ENCODE measurements around the gene PDX1. TPM values are rescaled to one million over a fixed set of nuclear protein-coding genes. Genes with fewer than 3 reads are reported as not detected.

The PDX1 gene
- total and polyA plus RNA-seq, 12 donors = not detected

DNA sequence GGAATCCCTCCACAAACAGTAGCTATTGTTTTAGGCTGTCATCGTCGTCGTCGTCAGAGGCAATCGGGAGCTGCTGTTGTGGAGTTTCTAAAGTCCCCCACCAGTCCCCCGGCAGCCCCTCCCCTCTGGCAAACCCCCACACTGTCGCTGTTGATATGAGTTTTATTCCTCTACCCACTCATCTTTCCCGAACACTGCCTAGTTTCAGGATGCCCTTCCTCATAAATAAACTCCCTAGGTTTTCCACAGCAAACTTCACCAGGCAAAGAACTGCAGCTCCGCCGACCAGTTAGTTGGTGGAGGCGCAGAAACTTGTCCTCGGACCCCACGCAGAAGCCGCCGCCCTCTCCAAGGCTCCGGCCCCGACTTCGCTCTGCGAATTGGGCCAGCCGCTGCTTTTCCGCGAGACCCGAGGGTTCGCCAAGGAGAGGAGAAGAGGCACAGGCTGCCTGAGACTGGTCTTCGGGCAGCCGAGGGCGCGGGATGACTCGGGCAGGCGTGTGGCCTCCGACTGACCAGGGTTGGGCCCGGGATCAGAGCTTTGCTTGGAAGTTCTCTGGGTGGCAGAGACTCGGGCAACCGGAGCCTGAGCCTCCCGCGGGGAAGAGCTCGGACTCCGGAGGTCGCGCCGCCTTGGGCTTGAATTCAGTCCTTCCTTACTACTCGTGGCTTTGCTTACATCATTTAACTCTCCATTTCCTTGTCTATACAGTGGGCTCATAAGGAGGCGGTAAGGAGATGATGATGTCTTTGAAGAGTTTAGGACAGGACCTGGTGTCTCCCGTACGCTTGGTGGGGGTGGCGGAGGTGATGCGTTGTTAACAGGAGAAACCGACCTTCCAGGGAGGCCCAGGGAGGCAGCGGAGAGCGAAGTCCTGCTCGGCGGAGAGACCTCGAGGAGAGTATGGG lies 7.9 kb downstream of the PDX1 start:
- 3 to 4% methylated on average over 53 of the region's 53 CpGs for WGBS, 2 donors
- Histone ChIP-seq H3K4me1 (peaks cover 0 to 12% (median 0%) of the 10 kb centered on the region in 9 donors), H3K27ac (no peak overlapping the region), H3K36me3 (no peaks in the 10 kb centered on the region), H3K27me3 (peaks cover 39 to 100% (median 99%) of the 10 kb centered on the region in 7 donors), H3K4me3 (no peak overlapping the region), H3K9me3 (no peaks in the 10 kb centered on the region)
- DNase-seq = no peak
- ATAC-seq = no peak
- TF ChIP-seq, protein P1, sequence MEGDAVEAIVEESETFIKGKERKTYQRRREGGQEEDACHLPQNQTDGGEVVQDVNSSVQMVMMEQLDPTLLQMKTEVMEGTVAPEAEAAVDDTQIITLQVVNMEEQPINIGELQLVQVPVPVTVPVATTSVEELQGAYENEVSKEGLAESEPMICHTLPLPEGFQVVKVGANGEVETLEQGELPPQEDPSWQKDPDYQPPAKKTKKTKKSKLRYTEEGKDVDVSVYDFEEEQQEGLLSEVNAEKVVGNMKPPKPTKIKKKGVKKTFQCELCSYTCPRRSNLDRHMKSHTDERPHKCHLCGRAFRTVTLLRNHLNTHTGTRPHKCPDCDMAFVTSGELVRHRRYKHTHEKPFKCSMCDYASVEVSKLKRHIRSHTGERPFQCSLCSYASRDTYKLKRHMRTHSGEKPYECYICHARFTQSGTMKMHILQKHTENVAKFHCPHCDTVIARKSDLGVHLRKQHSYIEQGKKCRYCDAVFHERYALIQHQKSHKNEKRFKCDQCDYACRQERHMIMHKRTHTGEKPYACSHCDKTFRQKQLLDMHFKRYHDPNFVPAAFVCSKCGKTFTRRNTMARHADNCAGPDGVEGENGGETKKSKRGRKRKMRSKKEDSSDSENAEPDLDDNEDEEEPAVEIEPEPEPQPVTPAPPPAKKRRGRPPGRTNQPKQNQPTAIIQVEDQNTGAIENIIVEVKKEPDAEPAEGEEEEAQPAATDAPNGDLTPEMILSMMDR (IDR thresholded peaks at IDR 0.05) = no peak
- intact Hi-C loops (cut with DNase I) = no loop called here

DNA sequence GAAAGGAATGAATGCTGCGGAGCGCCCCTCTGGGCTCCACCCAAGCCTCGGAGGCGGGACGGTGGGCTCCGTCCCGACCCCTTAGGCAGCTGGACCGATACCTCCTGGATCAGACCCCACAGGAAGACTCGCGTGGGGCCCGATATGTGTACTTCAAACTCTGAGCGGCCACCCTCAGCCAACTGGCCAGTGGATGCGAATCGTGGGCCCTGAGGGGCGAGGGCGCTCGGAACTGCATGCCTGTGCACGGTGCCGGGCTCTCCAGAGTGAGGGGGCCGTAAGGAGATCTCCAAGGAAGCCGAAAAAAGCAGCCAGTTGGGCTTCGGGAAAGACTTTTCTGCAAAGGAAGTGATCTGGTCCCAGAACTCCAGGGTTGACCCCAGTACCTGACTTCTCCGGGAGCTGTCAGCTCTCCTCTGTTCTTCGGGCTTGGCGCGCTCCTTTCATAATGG lies 8.6 kb downstream of the PDX1 start:
- no peaks in the 10 kb centered on the region for H3K36me3 ChIP-seq

DNA sequence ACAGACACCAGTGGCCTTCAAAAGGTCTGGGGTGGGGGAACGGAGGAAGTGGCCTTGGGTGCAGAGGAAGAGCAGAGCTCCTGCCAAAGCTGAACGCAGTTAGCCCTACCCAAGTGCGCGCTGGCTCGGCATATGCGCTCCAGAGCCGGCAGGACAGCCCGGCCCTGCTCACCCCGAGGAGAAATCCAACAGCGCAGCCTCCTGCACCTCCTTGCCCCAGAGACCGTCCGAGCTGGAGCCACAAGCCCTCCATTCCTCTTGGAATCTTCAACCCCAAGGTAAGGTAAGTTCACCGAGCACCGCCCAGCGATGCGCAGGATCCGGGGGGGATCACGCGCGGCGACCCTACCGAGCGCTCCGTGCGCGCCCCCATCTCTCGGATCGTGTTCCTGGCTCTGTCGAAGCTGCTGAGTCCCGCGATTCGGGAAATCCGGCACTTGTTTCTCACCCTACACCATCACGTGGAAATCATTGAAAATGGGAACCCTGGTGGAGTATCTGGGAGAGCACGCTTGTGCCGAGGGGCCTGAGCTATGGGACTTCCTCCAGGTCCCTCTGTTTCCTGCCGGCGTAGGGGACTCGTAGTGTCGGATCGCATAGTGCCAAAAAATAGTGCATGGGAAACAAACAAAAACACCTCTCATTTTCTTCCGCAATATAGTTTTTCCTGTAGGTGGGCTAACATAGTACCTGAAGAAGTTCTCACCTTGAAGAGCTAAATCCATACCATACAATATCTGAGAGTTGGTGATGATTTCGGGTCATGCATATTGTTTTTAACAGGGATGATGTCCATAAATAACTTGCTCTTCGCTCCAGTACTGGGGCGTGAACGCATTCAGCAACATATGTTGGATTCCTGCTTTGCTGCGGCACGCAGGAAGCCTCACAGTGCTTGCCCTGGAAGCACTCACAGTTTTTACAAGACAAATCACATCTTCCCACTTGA lies 9.3 kb downstream of the PDX1 start:
- Histone ChIP-seq H3K27me3 (peaks cover 39 to 100% (median 97%) of the 10 kb centered on the region in 7 donors), H3K4me3 (no peak overlapping the region), H3K27ac (no peak overlapping the region), H3K36me3 (no peaks in the 10 kb centered on the region), H3K4me1 (peaks cover 0 to 12% (median 0%) of the 10 kb centered on the region in 9 donors), H3K9me3 (no peaks in the 10 kb centered on the region)
- ATAC-seq (no peak), DNase-seq (no peak)
- TF ChIP-seq, protein P1 (IDR thresholded peaks at IDR 0.05) = no peak
- intact Hi-C loops (cut with DNase I) = no loop called here
- 2 to 4% methylated on average over 48 of the region's 48 CpGs for WGBS, 2 donors

More for the DNA sequence above, 8.6 kb downstream of the PDX1 start:
- intact Hi-C loops (cut with DNase I) = no loop called here
- H3K4me3 ChIP-seq = no peak overlapping the region
- DNase-seq (no peak), ATAC-seq (no peak)
- H3K4me1 ChIP-seq = peaks cover 0 to 12% (median 0%) of the 10 kb centered on the region in 9 donors
- WGBS, 2 donors = 1 to 5% methylated on average over 26 of the region's 26 CpGs
- H3K27ac ChIP-seq = no peak overlapping the region
- no peaks in the 10 kb centered on the region for H3K9me3 ChIP-seq
- peaks cover 39 to 100% (median 97%) of the 10 kb centered on the region in 7 donors for H3K27me3 ChIP-seq
- TF ChIP-seq, protein P1 (IDR thresholded peaks at IDR 0.05) = no peak

DNA sequence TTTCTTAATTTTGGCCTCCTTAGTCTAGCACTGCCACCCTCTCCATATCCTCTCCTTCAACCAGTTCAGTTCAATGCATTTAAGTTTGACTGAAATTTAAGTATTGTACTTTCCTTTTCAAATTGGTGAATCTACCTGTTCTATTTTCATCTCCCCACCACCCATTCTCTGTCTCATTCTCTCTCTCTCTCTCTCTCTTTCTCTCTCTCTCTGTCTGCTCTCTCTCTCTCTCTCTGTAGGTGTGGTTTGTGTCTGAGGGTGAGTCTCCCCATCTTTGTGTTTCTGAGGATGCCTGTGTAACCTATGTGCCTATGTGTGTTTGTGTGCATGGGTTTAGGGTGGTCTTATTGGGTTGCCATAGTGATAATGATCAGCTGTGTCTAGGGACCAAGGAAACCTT lies 10.1 kb downstream of the PDX1 start:
- intact Hi-C loops (cut with DNase I) = no loop called here
- Histone ChIP-seq H3K36me3 (no peaks in the 10 kb centered on the region), H3K4me3 (no peak overlapping the region), H3K9me3 (no peaks in the 10 kb centered on the region), H3K27ac (no peak overlapping the region), H3K4me1 (peaks cover 0 to 12% (median 0%) of the 10 kb centered on the region in 9 donors), H3K27me3 (peaks cover 36 to 96% (median 92%) of the 10 kb centered on the region in 7 donors)
- TF ChIP-seq, protein P1 (IDR thresholded peaks at IDR 0.05) = no peak
- DNase-seq = no peak
- ATAC-seq = no peak

Data from heart right ventricle (tissue), 16 donors.